GM19328 (cell line): ENCODE results near the gene CACNB4.

Source experiments
- ATAC-seq: cut with Tn5 transposase; IDR thresholded peaks from one replicate; pipeline ENCODE4 v1.9.1; 2021; ENCODE audit warnings: mild to moderate bottlenecking, moderate library complexity; ENCODE audit not compliant: unreplicated experiment

Gene CACNB4

GRCh38 chr2:152089238-152089637 is 9.6 kb downstream of the CACNB4 start:
- no peak for ATAC-seq

DNA sequence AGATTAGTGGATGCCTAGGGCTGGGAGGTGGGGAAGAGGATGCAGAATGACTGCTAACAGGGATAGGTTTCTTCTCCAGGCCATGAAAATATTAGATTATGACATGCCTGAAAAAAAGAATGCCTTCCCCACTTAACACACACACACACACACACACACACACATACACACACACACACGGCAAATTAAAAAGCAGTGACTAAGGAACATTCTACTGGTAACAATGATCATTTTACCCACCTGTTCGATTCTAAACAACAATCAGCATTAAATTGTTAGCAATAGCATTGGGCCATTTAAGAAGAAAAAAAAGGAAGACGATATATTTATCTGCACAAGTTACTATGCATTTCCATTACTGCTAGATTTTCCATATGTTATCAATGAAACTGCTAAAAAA is 10.8 kb downstream of the CACNB4 start:
- ATAC-seq = no peak

DNA sequence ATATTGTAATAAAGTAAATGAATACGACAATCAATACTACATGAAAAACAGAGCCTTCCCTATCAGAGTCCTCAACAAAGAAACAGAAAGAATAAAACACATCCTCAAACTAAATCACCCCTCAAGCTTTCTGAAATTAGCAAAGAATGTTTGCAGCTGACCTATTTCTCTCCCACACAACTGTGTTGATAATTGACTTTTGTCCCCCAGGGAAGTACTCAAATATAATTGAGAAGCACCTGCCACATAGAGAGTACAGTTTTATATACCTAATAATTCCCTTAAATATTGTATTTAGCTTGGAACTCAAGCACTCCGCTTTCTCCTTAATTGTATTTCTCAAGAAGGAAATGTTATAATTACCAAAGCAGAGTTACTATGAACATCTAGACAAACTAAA is 12.6 kb downstream of the CACNB4 start:
- no peak for ATAC-seq

- ATAC-seq = no peak
Measured at GRCh38 chr2:152084076-152084475, 14.8 kb downstream of the CACNB4 start.

GRCh38 chr2:152083202-152083875 is 15.5 kb downstream of the CACNB4 start:
- no peak for ATAC-seq

DNA sequence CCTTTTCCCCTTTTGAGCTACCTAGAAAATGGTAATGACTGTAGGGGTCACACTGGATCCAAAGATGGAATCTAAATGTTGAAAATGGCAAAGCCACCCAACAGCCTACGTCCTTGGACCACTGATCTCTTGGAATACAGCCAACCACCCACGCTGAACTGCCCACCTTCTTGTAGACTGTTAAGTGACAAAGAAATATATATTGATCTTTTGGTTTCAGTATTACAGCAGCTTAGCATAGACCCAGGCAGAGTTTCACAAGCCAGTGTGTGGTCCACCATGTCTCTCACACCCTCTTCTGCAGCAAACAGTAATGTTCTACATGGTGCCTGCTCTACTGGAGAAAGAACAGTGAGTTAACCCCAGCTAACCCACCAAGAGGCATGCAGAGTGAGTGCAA is 20.2 kb downstream of the CACNB4 start:
- no peak for ATAC-seq

GRCh38 chr2:152078023-152078422 is 20.8 kb downstream of the CACNB4 start:
- no peak for ATAC-seq

DNA sequence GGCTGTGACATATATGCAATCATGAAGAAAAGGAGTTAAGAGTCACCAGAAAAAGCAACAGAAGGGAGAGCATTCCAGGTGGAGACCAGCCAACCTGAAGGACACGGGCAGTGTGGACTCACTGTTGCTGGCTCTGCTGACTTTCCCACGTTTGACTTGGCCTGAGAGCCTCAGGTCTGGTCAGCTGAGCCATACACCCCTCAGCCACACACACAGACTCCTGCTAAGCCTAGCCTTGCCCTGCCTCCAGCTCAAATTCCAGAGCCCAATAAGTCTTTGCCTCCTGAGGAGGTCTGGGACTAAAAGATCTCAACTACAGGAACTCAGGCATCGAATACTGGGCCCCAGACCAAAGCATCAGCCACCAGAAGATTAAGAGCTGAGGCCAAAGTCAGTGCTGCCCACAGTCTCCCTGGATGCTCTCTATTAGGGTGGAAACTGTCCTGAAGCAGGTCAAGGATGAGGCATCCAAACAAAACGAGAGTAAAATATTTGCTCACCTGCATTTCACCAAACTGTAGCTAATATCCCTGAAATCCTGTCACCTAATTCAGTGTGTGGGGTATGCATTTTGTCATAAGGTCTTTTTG is 23.3 kb downstream of the CACNB4 start:
- no peak for ATAC-seq

GRCh38 chr2:152072011-152072410 is 26.8 kb downstream of the CACNB4 start:
- ATAC-seq = no peak

- no peak for ATAC-seq
Measured at GRCh38 chr2:152071518-152071917, 27.3 kb downstream of the CACNB4 start.

- peak; percentile 92 for ATAC-seq
Measured at GRCh38 chr2:152071092-152071491, 27.8 kb downstream of the CACNB4 start.

DNA sequence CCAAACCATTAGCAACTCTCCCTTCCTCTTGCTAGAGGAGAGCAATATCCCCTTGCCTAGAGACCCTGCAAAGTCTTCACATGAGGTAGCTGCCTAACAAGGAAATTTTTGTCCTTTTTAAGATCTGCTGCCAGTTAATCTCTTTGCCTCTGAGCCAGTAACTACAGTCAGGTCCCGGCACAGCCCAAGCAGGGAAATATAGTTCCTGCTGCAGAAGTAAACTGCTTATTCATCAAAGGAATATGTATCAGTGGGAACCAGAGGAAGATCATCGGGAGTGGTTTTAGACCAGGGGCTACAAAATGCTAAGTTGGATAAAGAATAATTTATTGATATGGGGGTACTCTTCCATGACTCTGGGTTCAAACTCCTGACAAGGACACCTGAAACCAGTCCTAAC is 30.6 kb downstream of the CACNB4 start:
- no peak for ATAC-seq

DNA sequence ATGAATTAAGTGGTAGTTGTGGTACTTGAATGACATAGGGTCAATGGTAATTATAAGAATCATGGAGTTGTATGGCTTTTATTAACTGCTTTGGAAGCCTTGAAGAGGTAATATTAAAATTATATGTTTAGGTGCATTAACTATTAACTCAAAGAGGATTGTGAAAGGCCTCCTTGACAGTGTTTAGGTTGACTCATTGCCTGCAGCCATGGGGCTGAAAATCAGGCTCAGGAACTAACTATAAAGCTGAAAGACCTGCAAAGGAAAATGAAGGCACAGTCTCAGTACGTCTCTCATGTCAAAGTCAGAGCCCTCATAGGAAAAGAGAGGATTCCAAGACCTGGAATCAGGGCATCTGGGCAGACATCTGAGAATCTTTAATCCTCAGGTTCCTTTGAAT is 31.0 kb downstream of the CACNB4 start:
- no peak for ATAC-seq

- no peak for ATAC-seq
Measured at GRCh38 chr2:152065945-152066344, 32.9 kb downstream of the CACNB4 start.

DNA sequence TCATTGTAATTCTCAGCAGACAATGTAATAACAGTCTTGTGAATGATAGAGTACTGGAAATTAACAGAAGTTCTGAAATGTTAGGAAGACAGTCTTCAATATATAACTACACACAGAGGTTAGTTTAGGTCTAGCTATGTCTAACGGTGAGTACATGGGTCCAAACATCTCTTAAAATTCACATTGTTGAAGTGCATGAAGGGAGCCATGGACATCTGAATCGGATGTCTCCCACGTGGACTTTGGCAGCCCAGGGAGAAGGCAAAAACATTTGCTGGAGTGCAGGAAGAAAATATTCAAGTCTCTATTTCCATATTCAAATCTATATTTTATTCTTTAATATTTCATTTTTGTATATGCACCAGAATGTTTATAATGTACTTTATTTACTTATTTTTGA is 34.8 kb downstream of the CACNB4 start:
- no peak for ATAC-seq

GRCh38 chr2:152063325-152063924 is 35.4 kb downstream of the CACNB4 start:
- ATAC-seq = no peak

DNA sequence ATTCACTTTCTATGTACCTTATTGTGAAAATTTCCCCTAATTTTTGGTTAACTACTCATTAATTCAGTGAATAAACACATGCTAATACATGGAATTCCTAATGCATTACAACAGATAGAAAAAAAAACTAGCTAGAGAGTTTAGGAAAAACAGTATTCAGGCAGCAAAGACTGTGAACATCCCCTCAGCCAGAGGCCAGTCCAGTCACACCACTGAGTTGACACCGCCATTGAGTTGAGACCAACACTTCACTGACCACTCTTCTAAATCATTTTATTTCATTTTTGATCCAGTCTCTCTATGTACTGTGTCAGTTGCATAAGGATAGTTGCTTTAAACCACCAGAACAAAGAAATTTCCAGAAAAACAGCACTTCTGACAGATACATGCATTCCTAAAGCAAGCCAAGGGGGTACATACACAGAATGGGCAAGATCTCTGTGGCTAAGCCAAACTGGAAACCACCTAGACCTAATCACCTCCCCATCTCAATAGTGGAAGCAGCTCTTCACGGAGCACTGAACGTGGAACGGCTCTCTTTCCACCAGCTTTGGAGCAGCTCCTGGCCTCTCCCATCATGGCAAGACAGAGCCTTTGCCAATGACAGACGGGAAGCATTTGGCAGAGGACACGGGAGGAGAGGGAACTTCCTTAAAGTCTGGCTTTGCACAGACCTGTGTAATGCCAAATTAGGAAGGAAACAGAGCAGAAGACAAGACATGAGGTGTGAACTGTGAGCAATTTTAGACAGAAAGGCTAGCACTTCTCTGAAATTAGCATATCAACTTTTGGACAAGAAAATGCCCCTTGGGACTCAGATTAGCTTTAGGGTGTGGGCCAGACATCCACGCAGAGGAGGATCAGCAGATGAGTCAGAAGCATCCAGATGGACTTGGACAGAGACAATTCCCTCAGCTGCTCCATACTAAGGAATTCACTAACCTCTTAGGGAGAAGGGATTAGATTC is 36.4 kb downstream of the CACNB4 start:
- no peak for ATAC-seq

GRCh38 chr2:152061383-152061782 is 37.5 kb downstream of the CACNB4 start:
- no peak for ATAC-seq

DNA sequence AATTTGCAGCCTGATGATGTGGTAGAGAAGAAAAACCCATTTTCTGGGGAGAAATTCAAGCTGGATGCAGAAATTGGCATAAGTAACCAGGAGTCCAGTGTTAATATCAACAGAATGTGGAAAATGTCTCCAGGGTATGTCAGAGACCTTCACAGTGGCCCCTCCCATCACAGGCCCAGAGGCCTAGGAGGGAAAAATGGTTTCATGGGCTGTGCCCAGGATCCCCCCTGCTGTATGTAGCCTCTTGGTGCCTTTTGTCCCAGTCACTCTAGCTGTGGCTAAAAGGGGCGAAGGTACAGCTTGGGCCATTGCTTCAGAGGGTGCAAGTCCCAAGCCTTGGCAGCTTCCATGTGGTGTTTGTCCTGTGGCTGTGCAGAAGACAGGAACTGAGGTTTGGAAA is 40.2 kb downstream of the CACNB4 start:
- ATAC-seq = no peak

DNA sequence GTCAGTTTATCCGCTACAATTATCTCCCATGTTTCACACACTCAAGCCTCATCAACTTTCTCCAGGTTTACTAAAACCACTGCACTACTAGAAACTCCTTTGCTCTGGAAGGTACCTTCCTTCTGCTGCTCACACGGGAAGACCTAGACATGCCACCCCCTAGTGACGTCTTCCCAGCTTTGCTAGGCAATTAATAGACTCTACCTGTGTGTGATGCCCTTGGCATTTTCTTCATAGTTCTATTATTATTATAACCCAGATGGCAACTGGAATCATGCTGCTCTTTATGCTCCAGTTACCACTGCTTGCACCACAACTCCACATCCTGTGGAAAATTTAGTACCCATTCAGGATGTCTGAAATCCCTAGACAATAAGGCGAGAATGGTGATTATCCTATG is 42.4 kb downstream of the CACNB4 start:
- no peak for ATAC-seq

DNA sequence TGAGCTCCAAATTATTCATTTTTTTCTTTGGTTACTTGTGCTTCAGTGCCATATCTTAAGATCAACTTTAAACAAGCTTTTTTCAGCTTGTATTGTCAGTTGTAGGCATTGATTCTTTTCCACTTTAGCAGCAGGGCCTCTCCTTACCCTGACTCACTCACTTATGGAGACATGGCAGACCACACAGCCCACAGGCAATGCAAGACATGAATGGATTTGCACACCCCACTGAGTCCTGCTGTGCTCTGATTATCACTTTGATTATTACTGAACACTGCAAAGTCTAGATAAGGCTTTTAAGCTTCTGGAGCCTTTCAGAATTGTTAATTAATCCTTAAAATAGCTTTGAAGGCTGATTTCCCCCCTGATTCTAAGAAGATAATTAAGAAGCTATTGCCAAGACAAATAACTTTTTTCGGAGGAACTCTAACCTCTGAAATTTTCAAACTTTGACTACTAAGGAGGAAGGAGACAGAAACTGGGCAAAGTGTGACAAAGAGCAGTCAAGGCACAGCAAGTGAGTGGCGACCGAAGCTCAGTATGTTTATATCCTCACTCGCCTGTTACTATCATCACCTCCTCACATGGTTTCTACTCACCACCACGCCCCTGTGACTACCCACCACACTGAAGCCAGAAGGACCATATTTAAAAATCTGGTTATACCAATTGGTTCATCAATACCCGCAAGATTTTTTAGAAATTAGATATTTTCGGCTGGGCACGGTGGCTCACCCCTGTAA is 43.3 kb downstream of the CACNB4 start:
- no peak for ATAC-seq
